Calu3 (cell line): ENCODE measurements around the gene MIEN1. TPM values are rescaled to one million over a fixed set of nuclear protein-coding genes. Genes with fewer than 3 reads are reported as not detected.
A peak's percentile ranks its signal among the peaks of the same experiment; 100 is the strongest.
"Not testable (repeated sequence)": the region's sequence is repeated elsewhere in the genome, so short reads cannot be mapped to it uniquely, and the experiment has no call there.

ENCODE experiments used
- BruUV-seq: library from RNA; stranded (reverse); fragments of 400-500 nt; replicated peaks from 2 replicates; lab custom pipeline; 2021; lab: Mats Ljungman, UMichigan
- CTCF ChIA-PET: fragments of 300-600 bp; sonication (Branson Sonifier 250); formaldehyde crosslinking; loops from one replicate; lab custom pipeline; 2022; ENCODE audit warnings: antibody characterized with exemption; lab: Charles Lee
- DNase-seq: peaks from one replicate; pipeline ENCODE4 v3.0.0; 2022
- H3K27ac Mint-ChIP-seq: one replicate; pipeline ENCODE4 v1.8.0; 2022; ENCODE audit warnings: mixed read lengths; ENCODE audit not compliant: unreplicated experiment
- H3K27me3 Mint-ChIP-seq: one replicate; pipeline ENCODE4 v1.8.0; 2022; ENCODE audit warnings: mixed read lengths; ENCODE audit not compliant: unreplicated experiment
- H3K36me3 Mint-ChIP-seq: one replicate; pipeline ENCODE4 v1.8.0; 2022; ENCODE audit warnings: mild to moderate bottlenecking, moderate library complexity, mixed read lengths; ENCODE audit not compliant: insufficient read depth, unreplicated experiment
- H3K4me1 Mint-ChIP-seq: one replicate; pipeline ENCODE4 v1.8.0; 2022; ENCODE audit warnings: mild to moderate bottlenecking, low read depth, mixed read lengths; ENCODE audit not compliant: unreplicated experiment
- H3K4me3 Mint-ChIP-seq: one replicate; pipeline ENCODE4 v1.8.0; 2022; ENCODE audit warnings: mild to moderate bottlenecking, low read depth, moderate library complexity, mixed read lengths; ENCODE audit not compliant: unreplicated experiment
- H3K9me3 Mint-ChIP-seq: one replicate; pipeline ENCODE4 v1.8.0; 2022; ENCODE audit warnings: low read depth, mixed read lengths; ENCODE audit not compliant: unreplicated experiment
- CTCF ChIP-seq: fragments of 200-600 bp; IDR thresholded peaks from one replicate; pipeline ENCODE4 v1.8.0; 2022; ENCODE audit warnings: antibody characterized with exemption; ENCODE audit not compliant: unreplicated experiment
- intact Hi-C: fragments of 100-400 bp; cut with micrococcal nuclease; formaldehyde crosslinking; loops from one replicate; pipeline ENCODE4 v1.10.0; 2022; ENCODE audit not compliant: unreplicated experiment
- total RNA-seq: library from RNA; stranded (reverse); gene quantifications from 2 replicates; pipeline ENCODE4 v1.2.3, GENCODE V29; 2022

The MIEN1 gene
- total RNA-seq, 1 experiment from 2014 or later = 2,121 TPM

GRCh38 chr17:39714234-39714633 is 16.1 kb downstream of the MIEN1 start:
- no peaks in the 10 kb centered on the region for H3K27me3 Mint-ChIP-seq
- CTCF ChIA-PET = interaction anchor here (0.5 to 161.2 kb wide), 20 partner anchors 1 to 1233 kb away, joined by 3 to 42089 read pairs (median 6); partner anchors contain the start of genes ERBB2, GRB7, GSDMA and GSDMB
- peaks cover 98% of the 10 kb centered on the region for H3K36me3 Mint-ChIP-seq

GRCh38 chr17:39711851-39712250 is 18.5 kb downstream of the MIEN1 start:
- H3K9me3 Mint-ChIP-seq = no peaks in the 10 kb centered on the region
- H3K36me3 Mint-ChIP-seq = peaks cover 98% of the 10 kb centered on the region
- intact Hi-C loops = no loop called here
- H3K27me3 Mint-ChIP-seq = no peaks in the 10 kb centered on the region
- DNase-seq = no peak
- H3K4me3 Mint-ChIP-seq = no peak overlapping the region
- CTCF ChIA-PET = interaction anchor here (0.7 to 161.2 kb wide), 7 partner anchors 3 to 1938 kb away, joined by 4 to 42089 read pairs (median 8195); partner anchors contain the start of genes ERBB2, GRB7, GSDMA and GSDMB
- BruUV-seq = no TSS peak
- peak overlapping the region; percentile 0 for H3K27ac Mint-ChIP-seq
- no peak for TF ChIP-seq CTCF
- peaks cover 37% of the 10 kb centered on the region for H3K4me1 Mint-ChIP-seq

More at GRCh38 chr17:39714234-39714633, 16.1 kb downstream of the MIEN1 start:
- BruUV-seq = no TSS peak
- Mint-ChIP-seq H3K27ac (no peak overlapping the region), H3K4me1 (peaks cover 22% of the 10 kb centered on the region), H3K4me3 (no peak overlapping the region), H3K9me3 (no peaks in the 10 kb centered on the region)
- no peak for DNase-seq
- intact Hi-C loops = no loop called here
- no peak for TF ChIP-seq CTCF

DNA sequence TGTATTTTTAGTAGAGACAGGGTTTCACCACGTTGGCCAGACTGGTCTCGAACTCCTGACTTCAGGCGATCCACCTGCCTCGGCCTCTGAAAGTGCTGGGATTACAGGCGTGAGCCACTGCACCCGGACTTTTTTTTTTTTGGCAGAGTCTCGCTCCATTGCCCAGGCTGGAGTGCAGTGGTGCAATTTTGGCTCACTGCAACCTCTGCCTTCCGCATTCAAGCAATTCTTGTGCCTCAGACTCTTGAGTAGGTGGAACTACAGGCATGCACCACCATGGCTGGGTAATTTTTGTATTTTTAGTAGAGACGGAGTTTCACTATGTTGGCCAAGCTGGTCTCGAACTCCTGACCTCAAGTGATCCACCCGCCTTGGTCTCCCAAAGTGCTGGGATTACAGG is 19.3 kb downstream of the MIEN1 start:
- DNase-seq, intact Hi-C loops, H3K27me3 Mint-ChIP-seq, H3K27ac Mint-ChIP-seq, BruUV-seq, H3K9me3 Mint-ChIP-seq, H3K4me3 Mint-ChIP-seq: not testable (repeated sequence)
- CTCF ChIA-PET = interaction anchor here (0.5 to 161.2 kb wide), 22 partner anchors 4 to 1135 kb away, joined by 3 to 42089 read pairs (median 4); partner anchors contain the start of genes ERBB2, GRB7, GSDMA and GSDMB
- peaks cover 39% of the 10 kb centered on the region for H3K4me1 Mint-ChIP-seq
- peaks cover 98% of the 10 kb centered on the region for H3K36me3 Mint-ChIP-seq

DNA sequence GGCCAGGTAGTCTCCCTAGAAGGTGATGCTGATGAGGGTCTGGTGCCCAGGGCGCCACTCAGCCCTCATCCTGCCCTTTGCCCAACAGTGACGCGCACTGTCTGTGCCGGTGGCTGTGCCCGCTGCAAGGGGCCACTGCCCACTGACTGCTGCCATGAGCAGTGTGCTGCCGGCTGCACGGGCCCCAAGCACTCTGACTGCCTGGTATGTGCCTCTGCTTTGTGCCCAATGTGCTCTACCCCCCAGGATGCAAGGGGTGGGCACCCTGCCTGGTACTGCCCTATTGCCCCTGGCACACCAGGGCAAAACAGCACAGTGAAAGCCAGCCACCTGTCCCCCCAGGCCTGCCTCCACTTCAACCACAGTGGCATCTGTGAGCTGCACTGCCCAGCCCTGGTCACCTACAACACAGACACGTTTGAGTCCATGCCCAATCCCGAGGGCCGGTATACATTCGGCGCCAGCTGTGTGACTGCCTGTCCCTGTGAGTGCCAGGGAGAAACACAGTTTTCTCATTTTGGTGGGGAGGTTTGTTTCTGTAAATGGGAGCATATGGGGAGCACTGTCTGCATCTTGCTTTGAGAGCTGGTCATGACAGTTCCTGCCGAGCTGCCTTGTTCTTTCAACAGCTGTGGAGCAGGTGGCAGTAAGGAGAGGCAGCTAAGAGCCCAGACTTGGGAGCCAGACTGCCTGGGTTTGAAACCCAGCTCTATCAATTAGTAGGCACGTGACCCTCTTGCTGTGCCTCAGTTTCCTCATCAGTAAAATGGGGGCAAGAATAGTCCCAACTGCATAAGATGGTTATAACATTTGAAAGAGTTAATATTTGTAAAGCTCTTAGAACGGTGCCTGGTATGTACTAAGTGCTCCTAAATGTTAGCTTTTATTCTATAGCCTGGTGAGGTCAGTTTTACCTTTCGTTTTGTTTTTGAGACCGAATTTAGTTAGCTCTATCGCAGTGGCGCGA is 20.1 kb downstream of the MIEN1 start:
- Mint-ChIP-seq H3K27ac (peak overlapping the region; percentile 3), H3K36me3 (peaks cover 98% of the 10 kb centered on the region), H3K9me3 (no peaks in the 10 kb centered on the region), H3K4me3 (no peak overlapping the region), H3K27me3 (no peaks in the 10 kb centered on the region), H3K4me1 (peaks cover 47% of the 10 kb centered on the region)
- intact Hi-C loops = loop anchor here (5.0 kb wide), 1 partner anchor 387 kb away; no protein-coding TSS in a partner anchor
- CTCF ChIA-PET = interaction anchor here (0.5 to 161.2 kb wide), 25 partner anchors 5 to 1136 kb away, joined by 3 to 42089 read pairs (median 4); partner anchors contain the start of genes ERBB2, GRB7, GSDMA and GSDMB
- no TSS peak for BruUV-seq
- no peak for TF ChIP-seq CTCF
- DNase-seq = no peak
